Activated CD4-positive, alpha-beta T cell treated with anti-CD3 and anti-CD28 coated beads, Interleukin-2, amount 50 U/mL, for 4 hours (primary cell): ENCODE results near the gene DYNC2LI1.

Experiments
- DNase-seq, 2 experiments: peaks; one replicate each; pipeline ENCODE4 v3.0.0-alpha.2; 2020

DYNC2LI1 gene

DNA sequence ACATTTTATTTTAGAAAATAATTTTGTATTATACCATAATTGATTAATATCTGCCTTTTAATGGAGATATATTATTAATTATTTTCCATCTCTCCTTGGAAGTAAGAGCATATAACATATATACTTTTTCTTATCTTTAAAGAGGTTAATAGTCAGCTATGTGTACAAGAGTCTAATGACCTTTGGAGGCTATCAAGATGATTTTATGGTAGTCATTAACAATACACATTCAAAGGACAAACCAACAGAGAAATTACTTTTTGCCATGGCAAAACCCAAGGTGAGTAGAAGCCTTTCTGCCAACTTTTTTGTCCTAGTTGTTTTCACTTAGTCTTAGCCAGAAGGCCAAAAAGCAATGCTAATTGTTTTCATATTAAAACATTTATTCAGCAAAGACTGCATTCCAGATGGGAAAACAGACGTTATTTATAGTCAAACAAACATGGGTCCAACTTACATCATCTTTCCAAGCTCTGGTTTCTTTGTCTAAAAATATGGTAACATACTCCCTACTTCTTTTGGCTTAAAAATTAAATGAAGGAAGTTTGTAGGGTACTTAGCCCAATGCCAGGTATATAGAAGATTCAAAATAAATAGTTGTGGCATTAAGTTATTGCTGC lies 9.6 kb upstream of the DYNC2LI1 start:
- no peak for DNase-seq

DNA sequence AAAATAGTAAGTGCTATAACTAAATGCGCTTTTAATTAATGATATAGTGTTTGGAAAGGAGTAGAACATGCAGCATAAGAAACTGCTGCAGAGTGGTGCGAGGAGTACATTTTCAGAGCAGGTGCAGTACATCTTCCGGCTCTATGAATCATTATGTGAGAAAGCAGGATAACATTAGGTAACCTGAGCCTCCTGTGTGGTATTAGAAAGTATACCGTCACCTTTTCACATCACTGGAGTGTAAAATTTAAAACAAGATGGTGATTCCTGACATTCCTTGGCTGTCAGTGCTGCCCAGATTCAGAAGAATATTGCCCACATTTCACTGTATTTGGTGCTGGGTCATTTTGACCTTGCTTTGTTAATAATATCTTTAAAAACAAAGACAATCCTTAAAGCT lies 7.8 kb upstream of the DYNC2LI1 start:
- DNase-seq, result no peak

DNA sequence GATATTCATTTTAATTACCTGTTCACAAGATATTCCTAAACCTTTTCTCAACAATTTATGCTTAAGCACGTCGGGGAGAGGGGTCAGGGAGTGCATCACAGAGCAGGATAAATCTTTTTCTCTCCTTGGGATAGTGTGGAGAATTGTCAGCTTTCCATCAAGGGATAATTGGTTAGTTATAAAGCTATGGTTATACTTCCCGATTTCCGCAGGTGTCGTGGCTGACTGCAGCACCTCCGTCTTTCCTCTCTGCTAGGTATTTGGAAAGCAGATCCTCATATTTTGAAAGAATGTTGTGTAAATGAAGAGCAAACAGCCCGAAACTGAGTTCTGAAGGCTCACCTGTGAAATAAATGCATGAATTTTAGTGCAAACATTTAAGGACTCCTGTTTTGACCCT lies 778 bp downstream of the DYNC2LI1 start:
- DNase-seq, result no peak

DNA sequence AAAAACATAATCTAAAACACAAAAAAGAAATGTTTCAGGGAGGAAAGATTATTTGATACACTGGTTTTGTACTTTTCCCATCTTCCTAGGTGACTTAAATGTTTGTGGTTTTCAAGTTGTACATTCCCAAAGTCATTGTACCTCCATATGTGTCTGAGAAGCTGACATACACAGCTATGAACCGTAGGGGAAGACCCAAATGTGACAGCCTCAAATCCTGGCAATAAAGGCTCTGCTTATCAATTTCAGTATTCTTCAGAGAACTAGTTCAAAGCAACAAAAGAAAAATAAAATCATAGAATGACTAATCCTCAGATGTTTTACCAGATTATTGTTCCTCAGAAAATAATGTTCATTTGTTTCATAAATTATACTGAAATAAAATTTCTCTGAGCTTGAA lies 2.5 kb downstream of the DYNC2LI1 start:
- no peak for DNase-seq

DNA sequence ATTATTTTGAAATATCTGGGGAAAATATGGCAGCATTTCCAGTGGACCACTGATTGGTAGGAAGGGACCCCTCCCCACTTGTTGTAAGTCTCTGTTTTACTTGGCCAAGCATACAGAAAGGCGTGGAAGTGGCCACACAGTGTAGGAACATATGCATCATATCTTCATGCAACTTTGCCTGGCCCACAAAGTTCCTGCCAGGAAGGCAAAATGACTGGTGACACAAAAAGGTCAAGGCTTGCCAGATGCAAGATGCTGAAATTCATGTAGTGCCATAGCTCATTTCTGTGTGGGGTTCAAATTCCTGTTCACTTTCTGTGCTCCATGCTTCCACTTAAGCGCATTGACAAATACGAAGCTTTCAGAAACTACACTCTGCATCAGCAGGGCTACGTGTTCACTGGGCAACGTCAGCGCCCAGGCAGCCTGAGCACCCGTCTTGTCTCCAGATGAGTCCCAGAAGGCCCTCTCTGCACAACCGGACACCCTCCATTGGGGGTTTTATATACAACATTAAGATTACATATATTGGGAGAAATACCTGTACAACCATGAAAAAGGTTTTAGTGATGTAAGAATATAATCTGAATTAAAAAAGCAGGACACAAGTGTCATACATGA lies 3.6 kb downstream of the DYNC2LI1 start:
- no peak for DNase-seq

DNA sequence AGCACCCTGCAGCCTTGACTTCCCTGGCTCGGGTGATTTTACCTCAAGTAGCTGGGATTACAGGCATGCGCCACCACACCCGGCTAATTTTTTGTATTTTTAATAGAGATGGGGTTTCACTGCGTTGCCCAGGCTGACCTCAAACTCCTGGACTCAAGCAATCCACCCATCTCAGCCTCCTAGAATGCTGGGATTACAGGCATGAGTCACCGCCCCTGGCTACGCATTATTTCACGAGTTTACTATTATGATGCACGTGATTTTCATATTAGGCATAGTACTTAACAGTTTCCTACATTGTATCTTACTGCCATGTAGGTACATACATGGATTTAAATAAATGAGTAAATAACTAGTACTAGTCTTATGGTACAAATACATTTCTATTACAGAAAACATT lies 4.4 kb downstream of the DYNC2LI1 start:
- DNase-seq, result no peak

DNA sequence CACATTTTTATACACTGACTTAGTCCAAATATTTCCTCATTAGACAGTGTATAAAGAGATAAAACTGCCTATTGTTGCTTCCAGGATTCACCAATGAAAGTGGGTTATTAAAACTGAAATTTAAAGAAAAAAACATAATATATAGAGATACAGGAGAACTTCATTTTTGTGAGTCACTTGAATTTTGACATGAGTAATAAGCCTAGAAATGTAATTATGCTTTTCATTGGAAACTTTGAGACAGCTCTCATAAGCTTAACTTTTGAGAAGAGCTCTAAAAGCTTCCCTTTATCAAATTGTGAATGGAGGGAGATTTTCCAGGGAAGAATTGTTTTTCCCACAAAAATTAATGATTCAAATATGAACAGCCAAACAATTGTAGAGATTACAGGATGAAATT lies 14.1 kb downstream of the DYNC2LI1 start:
- DNase-seq, result no peak

DNA sequence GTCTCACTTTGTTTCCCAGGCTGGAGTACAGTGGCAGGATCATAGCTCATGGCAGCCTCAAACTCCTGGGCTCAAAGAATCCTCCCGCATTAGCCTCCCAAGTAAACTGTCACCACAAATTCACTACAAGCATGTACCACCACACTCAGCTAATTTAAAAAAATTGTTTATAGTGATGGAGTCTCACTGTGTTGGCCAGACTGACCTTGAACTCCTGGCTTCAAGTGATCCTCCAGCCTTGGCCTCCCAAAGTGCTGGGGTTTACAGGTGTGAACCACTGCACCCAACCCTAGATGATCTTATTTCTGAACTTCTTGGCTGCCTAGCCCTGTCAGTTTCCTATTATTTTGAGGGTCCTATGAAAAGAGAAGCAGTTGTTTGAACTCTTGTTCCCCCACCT lies 14.8 kb downstream of the DYNC2LI1 start:
- DNase-seq, result no peak

DNA sequence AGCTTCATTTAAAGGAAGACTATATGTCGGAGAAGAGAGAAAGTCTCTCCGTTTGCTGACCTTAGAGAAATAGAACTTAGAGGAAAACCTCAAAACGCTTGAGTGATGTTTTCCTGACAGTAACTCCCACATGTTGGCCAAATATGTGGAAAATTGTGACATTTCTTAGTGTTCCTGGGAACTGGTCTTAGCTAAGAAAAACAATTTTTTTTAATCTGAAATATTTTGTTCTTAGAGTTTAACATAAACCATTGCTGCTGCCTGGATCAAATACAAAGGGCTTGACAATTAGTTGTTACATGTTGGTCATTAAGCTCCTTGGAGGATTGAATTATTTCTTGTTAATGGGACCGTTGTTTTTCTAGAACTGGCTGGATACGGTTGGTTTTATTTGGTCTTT lies 16.3 kb downstream of the DYNC2LI1 start:
- DNase-seq, result no peak

DNA sequence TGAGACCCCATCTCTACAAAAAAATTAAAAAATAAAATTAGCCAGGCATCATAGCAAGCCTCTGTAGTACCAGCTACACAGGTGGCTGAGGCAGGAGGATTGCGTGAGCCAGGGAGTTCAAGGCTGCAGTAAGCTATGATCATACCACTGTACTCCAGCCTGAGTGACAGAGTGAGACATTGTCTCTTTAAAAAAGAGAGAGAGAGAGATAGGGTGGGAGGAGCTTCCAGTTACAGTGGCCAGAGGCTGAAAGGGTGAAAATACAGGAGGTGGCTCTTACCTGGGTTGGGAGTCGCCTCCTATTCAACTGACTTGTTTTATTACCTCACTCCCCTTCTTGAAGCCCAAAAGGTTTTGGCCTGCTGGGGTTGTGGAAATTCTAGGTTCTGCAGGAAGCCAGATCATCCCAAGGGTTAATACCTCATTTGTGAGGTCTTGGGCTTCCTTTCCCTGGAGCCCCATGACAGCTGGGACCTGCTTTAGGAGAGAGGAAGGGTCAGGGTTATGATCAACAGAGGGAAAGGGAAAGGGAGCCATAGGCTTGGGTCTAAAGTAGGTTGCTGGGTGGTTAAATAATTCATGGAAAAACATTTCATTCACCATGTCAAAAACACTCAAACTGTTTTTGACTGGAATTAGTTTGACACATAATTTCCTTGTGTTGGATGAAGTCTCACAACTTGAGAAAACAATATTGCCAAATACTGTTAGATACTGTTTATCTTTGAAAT lies 17.4 kb downstream of the DYNC2LI1 start:
- no peak for DNase-seq

DNA sequence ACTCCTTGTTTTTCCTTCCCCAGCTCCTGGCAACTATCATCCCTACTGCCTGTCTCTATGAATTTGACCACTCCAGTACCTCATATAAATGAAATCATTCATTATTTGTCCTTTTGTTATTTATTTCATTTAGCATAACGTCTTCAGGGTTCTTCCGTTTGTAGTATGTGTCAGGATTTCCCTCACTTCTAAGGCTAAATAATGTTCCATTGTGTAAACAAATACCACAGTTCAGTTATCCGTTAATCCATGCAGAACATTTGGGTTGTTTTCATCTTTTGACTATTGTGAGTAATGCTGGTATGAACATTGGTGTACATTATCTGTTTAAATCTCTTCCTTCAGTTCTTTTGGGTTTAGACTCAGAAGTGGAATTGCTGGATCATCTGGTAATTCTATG lies 18.8 kb downstream of the DYNC2LI1 start:
- DNase-seq, result no peak

DNA sequence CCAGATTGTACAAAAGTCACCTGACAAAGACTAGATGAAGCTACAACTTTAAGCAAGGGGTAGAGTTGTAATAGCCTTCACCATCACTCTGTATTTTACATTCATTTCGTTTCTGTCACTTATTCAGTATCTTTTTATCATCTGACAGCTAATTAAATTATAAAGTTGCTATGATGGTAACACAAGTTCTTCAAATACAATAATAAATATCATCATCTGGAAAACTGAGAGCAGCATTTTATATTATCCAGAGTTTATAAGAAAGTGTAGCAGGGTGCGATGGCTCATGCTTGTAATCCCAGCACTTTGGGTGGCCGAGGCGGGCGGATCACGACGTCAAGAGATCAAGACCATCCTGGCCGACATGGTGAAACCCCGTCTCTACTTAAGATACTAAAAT lies 21.1 kb downstream of the DYNC2LI1 start:
- DNase-seq, result no peak

DNA sequence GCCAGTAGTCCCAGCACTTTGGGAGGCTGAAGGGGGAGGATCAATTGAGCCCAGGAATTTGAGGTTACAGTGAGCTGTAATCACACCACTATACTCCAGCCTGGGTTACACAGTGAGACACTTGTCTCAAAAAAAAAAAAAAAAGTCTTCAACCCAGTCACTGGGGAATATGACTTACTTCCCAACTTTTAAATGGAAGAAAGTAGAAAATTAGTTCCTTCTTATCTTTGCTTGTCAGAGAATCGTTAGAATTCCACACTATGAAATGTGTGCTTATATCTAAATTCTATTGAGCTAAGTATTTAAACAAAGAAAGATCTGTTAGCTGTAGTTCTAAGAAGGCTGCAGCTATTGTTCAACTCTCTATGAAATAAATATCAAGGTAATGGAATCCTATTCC lies 22.4 kb downstream of the DYNC2LI1 start:
- no peak for DNase-seq

DNA sequence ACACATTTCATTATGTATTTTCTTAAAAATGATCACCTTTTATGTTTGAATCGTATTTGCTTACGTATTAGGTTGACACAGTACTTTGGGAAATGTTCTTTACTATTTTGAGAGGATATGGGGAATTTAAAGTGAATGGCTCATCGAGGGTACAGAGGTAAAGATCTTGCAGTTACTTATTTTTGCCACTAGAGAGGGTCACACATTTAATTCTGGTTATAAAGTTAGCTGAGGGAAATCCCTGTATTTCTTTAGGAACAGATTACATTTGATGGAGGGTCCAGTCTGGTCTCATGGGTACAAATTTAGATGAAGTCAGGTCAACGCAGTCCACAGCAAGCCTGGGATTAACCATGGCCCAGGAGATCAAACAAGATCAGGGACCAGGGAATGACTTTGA lies 24.5 kb downstream of the DYNC2LI1 start:
- DNase-seq, result no peak

DNA sequence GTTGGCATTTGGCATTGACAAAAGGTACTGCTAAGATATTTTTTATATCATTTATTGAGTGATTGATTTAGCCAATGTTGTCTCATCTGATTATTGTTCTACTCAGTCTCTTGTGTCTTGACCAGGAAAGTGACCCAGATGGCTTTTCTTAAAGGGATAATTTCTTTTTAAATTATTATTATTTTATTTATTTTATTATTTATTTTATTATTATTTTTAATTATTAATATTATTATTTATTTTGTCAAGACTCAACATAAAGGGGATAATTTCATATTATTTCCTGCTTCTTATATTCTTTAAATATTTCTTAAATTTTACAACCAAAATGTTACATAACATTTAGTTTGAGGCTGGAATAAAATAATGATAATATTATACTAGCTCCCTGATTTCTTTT lies 27.1 kb downstream of the DYNC2LI1 start:
- DNase-seq, result no peak

DNA sequence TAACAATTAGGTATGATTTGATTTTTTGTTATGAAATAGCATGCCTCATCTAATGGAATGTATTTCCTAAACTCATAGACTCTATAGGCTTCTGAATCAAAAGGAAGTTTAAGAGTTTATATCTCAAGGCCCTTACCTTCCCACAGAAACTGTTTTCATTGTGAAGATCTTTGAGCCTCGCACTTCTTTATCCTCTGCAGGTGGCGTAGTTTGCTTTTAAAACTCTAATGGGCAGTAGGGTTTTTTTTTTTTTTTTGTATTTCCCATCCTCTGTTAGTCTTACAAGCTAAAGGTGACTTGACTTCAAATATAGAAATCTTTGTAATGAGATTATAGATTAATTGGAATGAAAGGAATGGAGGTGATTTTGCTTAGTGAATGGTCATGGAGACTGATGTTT lies 28.3 kb downstream of the DYNC2LI1 start:
- no peak for DNase-seq

DNA sequence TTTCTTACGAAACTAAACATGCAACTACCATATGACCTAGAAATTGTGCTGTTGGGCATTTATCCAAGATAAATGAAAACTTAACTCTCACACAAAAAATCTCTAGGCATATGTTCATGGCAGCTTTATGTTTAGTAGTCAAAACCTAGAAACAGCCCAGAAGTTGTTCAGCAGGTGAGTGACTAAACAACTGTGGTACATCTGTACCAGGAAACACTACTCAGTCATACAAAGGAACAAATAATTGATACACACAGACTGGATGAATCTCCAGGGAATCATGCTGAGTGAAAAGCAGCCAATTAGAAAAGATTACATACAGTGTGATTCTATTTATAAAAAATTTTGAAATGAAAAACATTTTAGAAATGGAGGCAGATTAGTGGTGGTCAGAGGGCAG lies 29.3 kb downstream of the DYNC2LI1 start:
- DNase-seq, result no peak

DNA sequence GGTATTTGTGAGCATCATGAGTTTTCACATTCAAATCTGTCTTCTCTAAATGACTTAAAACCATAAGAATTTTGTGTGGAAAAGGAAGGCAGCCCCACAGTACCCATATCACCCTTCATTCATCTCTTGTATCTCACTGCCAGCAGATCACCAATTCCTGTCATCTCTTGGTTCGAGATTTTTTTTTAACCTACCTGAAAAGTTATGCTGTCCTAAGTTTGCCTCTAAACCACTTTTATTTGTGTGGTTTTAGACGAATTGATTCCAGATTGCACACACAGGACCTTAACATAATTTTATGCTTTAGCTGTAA lies 32.8 kb downstream of the DYNC2LI1 start:
- no peak for DNase-seq

DNA sequence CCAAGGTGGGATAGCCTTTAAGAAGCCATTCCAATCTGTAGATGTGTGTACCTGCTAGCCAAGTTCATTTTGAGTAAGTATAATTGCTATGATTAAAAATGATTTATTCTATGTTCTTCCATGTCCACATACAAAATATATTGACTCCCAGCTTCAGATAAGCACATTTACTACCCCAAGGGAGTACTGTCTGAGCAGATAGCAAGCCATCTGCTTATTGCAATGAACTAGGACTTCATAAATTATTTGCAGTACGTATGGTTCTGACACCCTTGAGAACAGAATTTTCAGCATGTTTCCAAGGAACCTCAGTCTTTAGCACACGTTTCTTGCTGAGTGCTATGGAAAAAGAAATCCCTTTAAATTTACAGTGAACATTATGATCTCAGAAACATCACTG lies 36.6 kb downstream of the DYNC2LI1 start:
- no peak for DNase-seq

DNA sequence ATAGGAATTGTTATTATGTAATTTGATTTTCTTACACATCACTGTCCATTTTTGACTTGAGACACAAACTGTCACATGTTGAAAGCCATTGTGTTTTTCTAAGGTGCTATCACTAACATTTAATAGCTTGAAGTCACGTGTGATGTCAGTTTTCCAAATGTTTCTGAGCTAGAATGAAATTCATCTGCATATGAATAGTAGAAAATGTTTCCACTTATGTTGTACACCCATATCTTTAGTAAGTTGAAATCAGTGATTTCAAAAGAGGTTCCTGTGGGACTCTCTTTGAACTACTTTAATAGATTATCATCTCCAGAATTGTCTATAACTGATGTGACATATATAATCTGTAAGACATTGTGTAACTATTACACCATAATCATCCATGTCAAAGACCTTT lies 37.0 kb downstream of the DYNC2LI1 start:
- no peak for DNase-seq

DNA sequence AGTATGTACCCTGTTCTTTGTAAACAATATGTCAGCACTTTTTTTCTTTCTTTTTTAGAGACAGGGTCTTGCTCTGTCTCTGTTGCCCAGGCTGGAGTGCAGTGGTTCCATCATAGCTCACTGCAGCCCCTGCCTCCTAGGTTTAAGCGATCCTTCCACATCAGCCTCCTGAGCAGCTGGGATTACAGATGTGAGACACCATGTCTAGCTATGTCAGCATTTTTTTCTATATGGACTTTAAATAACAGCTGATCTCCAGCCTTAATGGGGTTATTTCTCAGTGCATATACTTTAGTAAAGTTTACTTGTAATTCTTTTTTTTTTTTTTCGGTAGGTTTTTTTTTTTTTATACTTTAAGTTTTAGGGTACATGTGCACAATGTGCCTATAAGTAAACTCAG lies 38.2 kb downstream of the DYNC2LI1 start:
- no peak for DNase-seq

DNA sequence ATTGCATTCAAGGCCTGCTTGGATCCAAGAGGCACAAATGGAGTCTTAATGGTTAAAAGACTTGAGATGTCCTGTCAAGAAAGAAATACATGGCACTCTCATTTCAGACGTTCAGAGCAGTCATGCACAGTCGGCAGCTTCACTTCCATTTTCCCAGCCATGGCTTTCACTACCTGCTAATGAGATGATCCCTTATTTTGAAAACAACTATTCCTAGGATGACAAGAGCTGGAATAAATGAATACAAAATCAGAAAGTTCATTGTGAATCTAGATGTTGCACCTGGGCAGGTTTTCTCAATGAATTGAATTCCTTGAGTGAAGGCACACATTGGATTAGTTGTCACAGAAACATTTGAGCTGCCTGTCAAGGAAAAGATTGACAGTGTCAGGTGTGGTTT lies 39.1 kb downstream of the DYNC2LI1 start:
- DNase-seq, result no peak

DNA sequence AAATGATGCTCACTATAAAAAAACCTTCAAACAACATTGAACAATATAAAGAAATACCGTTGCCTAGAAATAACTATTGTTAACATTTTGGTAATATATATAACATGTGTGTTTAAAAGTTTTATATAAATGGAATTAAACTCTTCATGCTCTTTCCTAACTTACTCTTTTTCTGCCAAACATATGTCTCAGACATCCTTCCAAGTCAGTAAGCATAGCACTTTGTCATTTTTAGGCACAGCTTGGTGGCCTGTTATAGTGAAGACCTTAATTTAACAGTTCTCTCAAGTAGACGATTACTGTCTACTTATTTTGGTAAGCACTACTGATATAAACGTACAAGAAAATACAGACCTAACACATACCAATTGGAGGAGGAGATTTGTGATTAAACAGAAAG lies 40.9 kb downstream of the DYNC2LI1 start:
- DNase-seq, result no peak

DNA sequence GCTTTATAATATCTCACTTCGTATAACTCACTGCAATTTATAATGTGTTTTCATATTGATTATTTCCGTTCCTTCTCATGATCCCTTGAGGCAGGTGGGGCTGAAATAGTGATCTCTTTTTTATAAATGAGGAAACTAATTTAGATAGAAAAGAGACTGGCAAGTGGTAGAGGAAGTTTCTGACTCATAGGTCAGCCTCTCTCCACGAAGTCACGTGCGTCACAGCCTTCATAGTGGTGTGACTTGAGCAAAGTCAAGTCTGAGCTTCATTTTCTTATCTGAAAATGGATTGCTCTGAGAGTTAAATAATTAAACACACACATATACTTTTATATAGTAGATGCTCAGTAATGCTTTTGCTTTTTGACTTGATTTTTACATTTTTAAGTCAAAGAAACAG lies 44.9 kb downstream of the DYNC2LI1 start:
- DNase-seq, result no peak
